Fibroblast of mammary gland (primary cell): ENCODE measurements around the gene TP73.

Source experiments
- DNase-seq: peaks from one replicate; pipeline ENCODE4 v3.0.0-alpha.2; 2010; ENCODE audit warnings: low read depth
- H3K4me3 ChIP-seq: 2 replicates; pipeline ENCODE4 v1.5.1; 2011; ENCODE audit warnings: low read depth, mild to moderate bottlenecking, low read length, moderate library complexity; ENCODE audit not compliant: control insufficient read depth
- TF ChIP-seq, protein P1 (sequence below): conservative IDR thresholded peaks from 2 replicates; pipeline ENCODE4 v1.5.1; 2011; ENCODE audit warnings: low read depth, low read length, inconsistent platforms; ENCODE audit not compliant: control insufficient read depth, insufficient read depth

Gene TP73

GRCh38 chr1:3636080-3636479, 16.2 kb upstream of the TP73 start:
- TF ChIP-seq, protein P1, sequence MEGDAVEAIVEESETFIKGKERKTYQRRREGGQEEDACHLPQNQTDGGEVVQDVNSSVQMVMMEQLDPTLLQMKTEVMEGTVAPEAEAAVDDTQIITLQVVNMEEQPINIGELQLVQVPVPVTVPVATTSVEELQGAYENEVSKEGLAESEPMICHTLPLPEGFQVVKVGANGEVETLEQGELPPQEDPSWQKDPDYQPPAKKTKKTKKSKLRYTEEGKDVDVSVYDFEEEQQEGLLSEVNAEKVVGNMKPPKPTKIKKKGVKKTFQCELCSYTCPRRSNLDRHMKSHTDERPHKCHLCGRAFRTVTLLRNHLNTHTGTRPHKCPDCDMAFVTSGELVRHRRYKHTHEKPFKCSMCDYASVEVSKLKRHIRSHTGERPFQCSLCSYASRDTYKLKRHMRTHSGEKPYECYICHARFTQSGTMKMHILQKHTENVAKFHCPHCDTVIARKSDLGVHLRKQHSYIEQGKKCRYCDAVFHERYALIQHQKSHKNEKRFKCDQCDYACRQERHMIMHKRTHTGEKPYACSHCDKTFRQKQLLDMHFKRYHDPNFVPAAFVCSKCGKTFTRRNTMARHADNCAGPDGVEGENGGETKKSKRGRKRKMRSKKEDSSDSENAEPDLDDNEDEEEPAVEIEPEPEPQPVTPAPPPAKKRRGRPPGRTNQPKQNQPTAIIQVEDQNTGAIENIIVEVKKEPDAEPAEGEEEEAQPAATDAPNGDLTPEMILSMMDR: no peak
- H3K4me3 ChIP-seq: no peak overlapping the region

GRCh38 chr1:3636531-3636930, 15.8 kb upstream of the TP73 start:
- H3K4me3 ChIP-seq: no peak overlapping the region
- TF ChIP-seq, protein P1: no peak
- DNase-seq: no peak

More at GRCh38 chr1:3636080-3636479, 16.2 kb upstream of the TP73 start:
- DNase-seq: no peak

GRCh38 chr1:3638027-3638426, 14.3 kb upstream of the TP73 start:
- DNase-seq: no peak
- TF ChIP-seq, protein P1: no peak

GRCh38 chr1:3638676-3639075, 13.6 kb upstream of the TP73 start:
- TF ChIP-seq, protein P1: no peak
- no peak overlapping the region for H3K4me3 ChIP-seq
- DNase-seq: no peak

More at GRCh38 chr1:3638027-3638426, 14.3 kb upstream of the TP73 start:
- H3K4me3 ChIP-seq: no peak overlapping the region

GRCh38 chr1:3639397-3639911, 12.9 kb upstream of the TP73 start:
- DNase-seq: no peak
- TF ChIP-seq, protein P1: no peak

GRCh38 chr1:3640121-3640837, 12.0 kb upstream of the TP73 start:
- no peak overlapping the region for H3K4me3 ChIP-seq
- TF ChIP-seq, protein P1: no peak
- DNase-seq: no peak

More at GRCh38 chr1:3639397-3639911, 12.9 kb upstream of the TP73 start:
- no peak overlapping the region for H3K4me3 ChIP-seq
